ENCODE measurements around the gene EXOC4.

- TF ChIP-seq EZH2 (IDR thresholded peaks at IDR 0.05): no peak
- TF ChIP-seq POLR2AphosphoS5 (IDR thresholded peaks at IDR 0.05; ENCODE audit: borderline replicate concordance, low read depth, low read length): no peak
- no peak for TF ChIP-seq FOXP2 (optimal IDR thresholded peaks at IDR 0.05; ENCODE audit: control extremely low read depth, extremely low read length, insufficient read depth)
Measured at GRCh38 chr7:134047675-134048074, 794.8 kb downstream of the EXOC4 start.

Data from SK-N-MC (cell line).